ENCODE results near the gene SELENOI.
A peak's percentile ranks its signal among the peaks of the same experiment; 100 is the strongest.
"Not testable (repeated sequence)": the region's sequence is repeated elsewhere in the genome, so short reads cannot be mapped to it uniquely, and the experiment has no call there.

Gene SELENOI

GRCh38 chr2:26359886-26360473 is 14.0 kb downstream of the SELENOI start:
- DNase-seq, result no peak

- DNase-seq, result no peak
Observed at GRCh38 chr2:26363323-26363722, 17.4 kb downstream of the SELENOI start.

- DNase-seq, result no peak
Observed at GRCh38 chr2:26363958-26364357, 18.0 kb downstream of the SELENOI start.

GRCh38 chr2:26364669-26365068 is 18.7 kb downstream of the SELENOI start:
- DNase-seq, result no peak

GRCh38 chr2:26366957-26367356 is 21.0 kb downstream of the SELENOI start:
- DNase-seq, result no peak

- DNase-seq, result not testable (repeated sequence)
Observed at GRCh38 chr2:26369664-26370063, 23.7 kb downstream of the SELENOI start.

- not testable (repeated sequence) for DNase-seq
Observed at GRCh38 chr2:26370909-26371308, 25.0 kb downstream of the SELENOI start.

- DNase-seq, result no peak
Observed at GRCh38 chr2:26376799-26377198, 30.9 kb downstream of the SELENOI start.

GRCh38 chr2:26380281-26380680 is 34.3 kb downstream of the SELENOI start:
- no peak for DNase-seq

GRCh38 chr2:26382564-26382963 is 36.6 kb downstream of the SELENOI start:
- DNase-seq, result no peak

- DNase-seq, result no peak
Observed at GRCh38 chr2:26384183-26384582, 38.2 kb downstream of the SELENOI start.

- DNase-seq, result no peak
Observed at GRCh38 chr2:26384597-26384996, 38.7 kb downstream of the SELENOI start.

GRCh38 chr2:26387189-26387588 is 41.2 kb downstream of the SELENOI start:
- DNase-seq, result no peak

GRCh38 chr2:26394694-26395093 is 48.8 kb downstream of the SELENOI start:
- no peak for DNase-seq

GRCh38 chr2:26395394-26395793 is 49.5 kb downstream of the SELENOI start:
- DNase-seq, result no peak

- DNase-seq, result no peak
Observed at GRCh38 chr2:26396734-26397298, 50.9 kb downstream of the SELENOI start.

- no peak for DNase-seq
Observed at GRCh38 chr2:26399771-26400376, 53.9 kb downstream of the SELENOI start.

GRCh38 chr2:26400723-26401122 is 54.8 kb downstream of the SELENOI start:
- DNase-seq, result no peak

GRCh38 chr2:26401739-26402541 is 56.0 kb downstream of the SELENOI start, which contains the start of gene DRC1:
Gene DRC1 (plus strand): TSS chr2:26401920. CDS start chr2:26401990, 70 bp downstream.
- DNase-seq, result peak; percentile 89

- no peak for DNase-seq
Observed at GRCh38 chr2:26407526-26407925, 61.6 kb downstream of the SELENOI start.

- DNase-seq, result no peak
Observed at GRCh38 chr2:26409785-26410184, 63.8 kb downstream of the SELENOI start.

GRCh38 chr2:26410764-26411243 is 64.9 kb downstream of the SELENOI start:
- DNase-seq, result no peak

GRCh38 chr2:26411419-26411818 is 65.5 kb downstream of the SELENOI start:
- DNase-seq, result no peak
